Measurements from ENCODE around the gene XXYLT1. TPM values are rescaled to one million over a fixed set of nuclear protein-coding genes. Genes with fewer than 3 reads are reported as not detected.

The XXYLT1 gene
- total RNA-seq, 6 experiments from 2014 or later = 1.7 to 6.5 (median 2.1) TPM

DNA sequence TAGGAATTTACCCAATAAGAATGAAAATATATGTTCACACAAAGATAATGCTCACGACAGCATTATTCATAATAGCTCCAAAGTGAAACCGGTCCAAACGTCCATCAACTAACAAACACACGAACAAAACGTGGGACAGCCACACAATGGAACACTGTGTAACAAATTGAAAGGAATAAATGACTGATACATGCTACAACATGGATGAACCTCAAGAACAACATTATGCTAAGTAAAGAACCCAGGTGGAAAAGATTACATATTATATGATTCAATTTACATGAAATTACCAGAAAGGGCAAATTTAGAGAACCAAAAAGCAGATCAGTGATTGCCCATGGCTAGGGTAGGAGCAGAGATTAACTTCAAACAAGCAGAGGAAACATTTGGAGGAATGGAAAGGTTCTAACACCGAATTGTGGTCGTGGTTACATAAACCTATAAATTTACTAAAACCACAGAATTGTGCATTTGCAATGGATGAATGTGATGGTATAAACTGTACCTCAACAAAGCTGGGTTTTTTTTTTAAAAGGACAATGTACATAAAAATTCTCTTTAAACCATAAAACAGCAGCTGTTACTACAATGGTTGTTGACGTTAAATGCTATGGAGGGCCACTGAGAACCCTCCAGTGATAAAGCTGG, 76.3 kb downstream of the XXYLT1 start:
- no peak for DNase-seq
- Histone ChIP-seq H3K9me3 (peaks cover 0 to 6% (median 0%) of the 10 kb centered on the region in 4 donors), H3K27me3 (no peaks in the 10 kb centered on the region), H3K4me1 (no peaks in the 10 kb centered on the region), H3K36me3 (no peaks in the 10 kb centered on the region), H3K27ac (no peak overlapping the region), H3K4me3 (no peak overlapping the region)
- intact Hi-C loops (cut with DNase I) = no loop called here
- 63% methylated on average over 8 of the region's 8 CpGs for WGBS (ENCODE audit: insufficient coverage, low coverage, low lambda C conversion rate, missing lambda C conversion rate)
- TF ChIP-seq, protein P1, sequence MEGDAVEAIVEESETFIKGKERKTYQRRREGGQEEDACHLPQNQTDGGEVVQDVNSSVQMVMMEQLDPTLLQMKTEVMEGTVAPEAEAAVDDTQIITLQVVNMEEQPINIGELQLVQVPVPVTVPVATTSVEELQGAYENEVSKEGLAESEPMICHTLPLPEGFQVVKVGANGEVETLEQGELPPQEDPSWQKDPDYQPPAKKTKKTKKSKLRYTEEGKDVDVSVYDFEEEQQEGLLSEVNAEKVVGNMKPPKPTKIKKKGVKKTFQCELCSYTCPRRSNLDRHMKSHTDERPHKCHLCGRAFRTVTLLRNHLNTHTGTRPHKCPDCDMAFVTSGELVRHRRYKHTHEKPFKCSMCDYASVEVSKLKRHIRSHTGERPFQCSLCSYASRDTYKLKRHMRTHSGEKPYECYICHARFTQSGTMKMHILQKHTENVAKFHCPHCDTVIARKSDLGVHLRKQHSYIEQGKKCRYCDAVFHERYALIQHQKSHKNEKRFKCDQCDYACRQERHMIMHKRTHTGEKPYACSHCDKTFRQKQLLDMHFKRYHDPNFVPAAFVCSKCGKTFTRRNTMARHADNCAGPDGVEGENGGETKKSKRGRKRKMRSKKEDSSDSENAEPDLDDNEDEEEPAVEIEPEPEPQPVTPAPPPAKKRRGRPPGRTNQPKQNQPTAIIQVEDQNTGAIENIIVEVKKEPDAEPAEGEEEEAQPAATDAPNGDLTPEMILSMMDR (IDR thresholded peaks at IDR 0.05) = no peak
- no peak for TF ChIP-seq POLR2A (IDR thresholded peaks at IDR 0.05)
- ATAC-seq = no peak

DNA sequence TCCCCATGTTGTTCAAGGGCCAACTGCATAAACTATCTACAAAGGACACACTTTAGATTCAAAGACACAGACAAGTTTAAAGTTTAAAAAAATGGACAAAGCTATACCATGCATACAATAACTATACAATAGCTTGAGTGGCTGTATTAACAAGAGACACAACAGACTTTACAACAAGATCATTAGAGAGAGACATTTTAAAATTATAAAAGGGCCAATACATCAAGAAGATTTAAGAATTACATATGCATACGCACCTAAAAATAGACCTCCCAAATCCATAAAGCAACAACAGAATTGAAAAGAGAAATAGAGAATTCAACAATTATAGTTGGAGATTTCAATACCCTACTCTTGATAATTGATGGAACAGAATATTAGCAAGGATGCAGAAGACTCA, 79.4 kb downstream of the XXYLT1 start:
- H3K27ac ChIP-seq = no peak overlapping the region
- peaks cover 0 to 6% (median 0%) of the 10 kb centered on the region in 4 donors for H3K9me3 ChIP-seq
- ATAC-seq (no peak), DNase-seq (no peak)
- no peak overlapping the region for H3K4me3 ChIP-seq
- no peak for TF ChIP-seq POLR2A (IDR thresholded peaks at IDR 0.05)
- TF ChIP-seq, protein P1 (IDR thresholded peaks at IDR 0.05) = no peak
- no peaks in the 10 kb centered on the region for H3K4me1 ChIP-seq
- intact Hi-C loops (cut with DNase I) = no loop called here
- no peaks in the 10 kb centered on the region for H3K27me3 ChIP-seq
- H3K36me3 ChIP-seq = no peaks in the 10 kb centered on the region
- 100% methylated on average over 1 of the region's 1 CpG for WGBS (ENCODE audit: insufficient coverage, low coverage, low lambda C conversion rate, missing lambda C conversion rate)

DNA sequence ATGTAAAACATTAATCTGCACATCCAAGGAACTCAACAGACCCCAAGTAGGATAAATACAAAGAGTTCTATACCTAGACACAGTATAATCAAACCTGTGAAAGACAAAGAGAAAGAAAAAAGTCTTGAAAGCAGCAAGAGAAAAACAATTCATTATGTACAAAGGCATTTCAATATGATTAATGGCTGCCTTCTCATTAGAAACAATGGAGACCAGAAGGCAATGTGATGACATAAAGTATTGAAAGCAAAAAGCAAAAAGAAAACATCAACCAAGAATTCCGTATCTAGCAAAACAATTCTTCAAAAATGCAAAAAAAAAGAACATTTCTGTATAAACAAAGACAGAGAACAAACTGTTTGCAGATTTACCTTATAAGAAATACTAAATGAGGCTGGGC, 81.1 kb downstream of the XXYLT1 start:
- Histone ChIP-seq H3K36me3 (no peaks in the 10 kb centered on the region), H3K4me1 (no peaks in the 10 kb centered on the region), H3K27me3 (no peaks in the 10 kb centered on the region), H3K27ac (no peak overlapping the region), H3K4me3 (no peak overlapping the region), H3K9me3 (peaks cover 0 to 6% (median 0%) of the 10 kb centered on the region in 4 donors)
- DNase-seq = no peak
- no peak for ATAC-seq
- TF ChIP-seq, protein P1 (IDR thresholded peaks at IDR 0.05) = no peak
- TF ChIP-seq POLR2A (IDR thresholded peaks at IDR 0.05) = no peak
- intact Hi-C loops (cut with DNase I) = no loop called here
- 89% methylated on average over 1 of the region's 1 CpG for WGBS (ENCODE audit: insufficient coverage, low coverage, low lambda C conversion rate, missing lambda C conversion rate)

DNA sequence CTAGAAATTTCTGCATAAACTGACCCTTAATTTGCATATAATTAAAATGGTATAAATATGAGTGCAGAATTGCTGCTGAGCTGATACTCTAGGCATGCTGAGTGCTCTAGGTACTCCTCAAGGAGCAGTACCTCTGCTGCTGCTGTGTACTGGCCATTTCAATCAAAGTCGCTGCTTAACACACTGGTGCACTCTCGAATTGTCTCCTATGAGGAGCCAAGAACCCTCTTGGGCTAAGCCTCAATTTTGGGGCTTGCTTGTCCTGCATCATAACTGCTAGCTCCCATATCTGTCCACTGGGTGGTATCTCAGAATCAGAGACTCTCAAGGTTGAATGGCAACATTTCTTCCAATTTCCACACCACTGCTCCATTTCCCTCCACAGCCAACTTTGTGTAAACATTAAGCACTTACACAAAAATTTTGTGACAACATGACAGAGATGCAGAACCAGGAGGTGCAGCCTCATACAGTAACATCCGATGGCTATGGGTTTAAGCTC, 82.5 kb downstream of the XXYLT1 start:
- H3K4me3 ChIP-seq = no peak overlapping the region
- no peak overlapping the region for H3K27ac ChIP-seq
- no peaks in the 10 kb centered on the region for H3K4me1 ChIP-seq
- no peaks in the 10 kb centered on the region for H3K27me3 ChIP-seq
- DNase-seq = no peak
- intact Hi-C loops (cut with DNase I) = no loop called here
- WGBS (ENCODE audit: insufficient coverage, low coverage, low lambda C conversion rate, missing lambda C conversion rate) = 86% methylated on average over 2 of the region's 3 CpGs
- H3K9me3 ChIP-seq = peaks cover 0 to 6% (median 0%) of the 10 kb centered on the region in 4 donors
- TF ChIP-seq, protein P1 (IDR thresholded peaks at IDR 0.05) = no peak
- TF ChIP-seq POLR2A (IDR thresholded peaks at IDR 0.05) = no peak
- ATAC-seq = no peak
- H3K36me3 ChIP-seq = no peaks in the 10 kb centered on the region

Data from right lobe of liver (tissue), 6 donors.